Activated CD8-positive, alpha-beta memory T cell treated with anti-CD3 and anti-CD28 coated beads for 4 hours (primary cell): Measurements from ENCODE around the gene SLC25A5.
"Not testable (repeated sequence)": the region's sequence is repeated elsewhere in the genome, so short reads cannot be mapped to it uniquely, and the experiment has no call there.

ENCODE experiments used
- DNase-seq, 2 donors: peaks; one replicate each; pipeline ENCODE4 v3.0.0-alpha.2; 2020; ENCODE audit warnings: low read depth in 2 of 2

The SLC25A5 gene

DNA sequence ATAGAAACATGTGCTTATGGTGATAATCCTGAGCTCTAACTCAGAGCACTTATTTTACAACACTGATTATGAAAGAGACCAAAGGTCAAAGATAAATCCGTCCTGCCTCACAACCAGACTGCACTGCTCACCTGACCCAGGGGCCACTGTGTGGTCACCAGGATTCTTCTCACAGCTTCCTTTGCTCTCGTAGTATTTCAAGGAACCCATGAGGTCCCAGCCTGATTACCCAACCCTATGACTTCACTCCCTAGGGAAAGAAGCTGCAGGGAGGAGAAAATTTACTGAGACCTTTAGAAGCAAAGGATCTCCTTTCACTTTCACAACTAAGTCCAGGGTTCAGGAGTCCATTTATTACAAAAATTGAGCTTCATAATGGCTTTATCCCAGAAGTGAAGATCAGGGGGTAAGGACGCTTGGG lies 9.6 kb downstream of the SLC25A5 start:
- no peak for DNase-seq

DNA sequence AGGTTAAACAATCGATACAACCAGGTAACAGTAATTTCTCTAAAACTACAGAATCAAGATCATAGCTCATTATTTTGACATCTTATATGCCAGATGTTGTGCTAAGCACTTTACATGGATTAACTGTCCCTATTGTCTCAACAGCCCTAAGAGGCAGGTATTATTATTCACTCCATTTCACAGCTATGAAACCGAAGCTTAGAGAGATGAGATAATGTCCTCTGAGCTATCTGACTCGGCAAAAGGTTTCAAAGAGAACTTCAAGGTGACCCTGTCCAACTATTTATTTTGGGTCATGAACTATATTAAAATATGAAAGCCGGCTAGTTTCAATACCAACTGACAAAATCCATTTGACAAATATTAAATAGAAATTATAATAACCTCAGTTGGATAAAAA lies 10.3 kb downstream of the SLC25A5 start:
- no peak for DNase-seq

DNA sequence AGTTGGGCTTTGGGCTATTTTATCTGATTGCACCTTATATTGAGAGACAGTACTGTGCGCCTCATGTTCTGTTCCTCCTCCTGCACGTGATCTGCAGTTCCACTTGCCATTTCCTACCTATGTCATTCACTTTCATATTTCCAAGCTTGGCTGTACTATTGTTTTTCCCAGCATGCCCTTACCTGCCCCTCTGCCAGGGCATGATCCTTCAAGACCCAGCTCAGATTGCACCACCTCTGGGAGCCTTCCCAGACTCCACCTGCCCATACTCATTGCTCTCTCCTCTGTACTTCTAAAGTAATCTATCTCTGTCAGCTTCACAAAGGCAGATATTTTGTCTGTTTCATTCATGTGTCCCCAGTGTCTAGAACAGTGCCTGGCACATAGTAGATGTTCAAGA lies 11.6 kb downstream of the SLC25A5 start:
- DNase-seq: no peak

DNA sequence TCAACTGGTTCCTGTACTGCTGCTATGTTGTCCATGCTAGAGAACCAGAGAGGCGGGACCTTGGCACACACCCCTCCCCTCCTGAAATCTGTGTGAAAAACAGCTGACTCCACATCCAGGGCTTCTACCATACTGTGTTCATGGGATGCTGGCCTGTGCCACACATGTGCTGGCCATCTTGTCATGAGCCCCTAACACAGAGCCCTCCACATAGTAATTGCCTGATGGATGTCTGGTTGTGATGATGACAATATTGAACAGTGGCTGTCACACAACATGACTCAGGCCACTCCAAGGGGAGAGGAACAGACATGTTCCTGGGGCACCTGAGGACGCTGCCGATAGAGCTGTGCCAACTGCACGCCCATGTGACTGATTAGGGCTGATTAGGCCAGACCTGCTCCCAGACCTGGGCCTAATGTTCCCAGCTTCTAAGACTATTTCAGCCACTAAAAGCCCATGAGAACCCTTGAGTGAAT lies 13.1 kb downstream of the SLC25A5 start:
- DNase-seq: no peak

GRCh38 chrX:119482041-119482440 lies 13.8 kb downstream of the SLC25A5 start:
- DNase-seq: no peak

DNA sequence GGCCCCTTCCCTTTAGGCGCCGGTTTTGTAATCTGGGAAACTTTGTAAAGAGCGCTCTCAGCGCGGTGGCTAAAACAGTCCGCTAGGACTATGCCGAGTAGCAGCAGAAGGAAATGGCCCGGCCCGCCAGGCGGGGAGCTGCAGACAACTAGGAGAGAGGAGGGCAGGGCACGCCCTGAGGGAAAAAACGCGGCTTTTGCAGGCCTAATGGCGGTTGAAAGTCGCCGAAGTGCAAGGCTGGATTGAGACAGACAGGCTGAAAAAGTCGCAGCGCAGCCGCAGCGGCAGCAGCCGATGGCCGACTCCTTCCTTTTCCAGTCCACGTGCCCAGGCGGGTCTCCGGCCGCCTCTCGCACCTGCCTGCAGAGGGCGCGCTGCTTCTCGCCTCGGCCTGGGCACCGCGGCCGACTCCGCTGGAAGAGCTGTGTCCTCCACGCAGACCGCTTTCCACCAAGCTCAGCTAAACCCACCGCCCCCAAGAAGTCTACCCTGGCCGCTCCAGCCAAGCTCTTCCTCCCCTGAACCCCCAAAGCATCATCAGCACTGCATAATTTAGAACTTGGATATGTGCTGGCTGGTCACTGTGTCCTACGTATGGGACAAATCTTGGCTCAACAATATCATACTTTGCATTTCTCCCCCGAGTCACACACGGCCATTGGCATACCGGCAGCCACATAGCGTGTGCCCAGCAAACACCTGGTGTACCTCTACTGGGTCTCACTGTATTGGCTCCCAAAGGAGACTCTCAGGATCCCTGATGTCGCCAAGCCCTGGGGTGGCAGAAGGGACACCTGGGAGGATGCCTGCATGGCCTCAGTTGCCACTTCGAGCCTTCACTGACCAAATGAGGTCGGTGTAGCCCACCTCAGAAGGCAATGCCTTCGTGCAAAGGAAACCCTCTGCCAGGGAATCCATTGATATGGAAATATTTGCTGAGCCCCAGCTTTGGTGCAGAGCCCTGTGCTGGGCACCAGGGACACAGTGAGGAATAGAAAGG lies 14.5 kb downstream of the SLC25A5 start:
- DNase-seq: peak; percentile 27 to 30

DNA sequence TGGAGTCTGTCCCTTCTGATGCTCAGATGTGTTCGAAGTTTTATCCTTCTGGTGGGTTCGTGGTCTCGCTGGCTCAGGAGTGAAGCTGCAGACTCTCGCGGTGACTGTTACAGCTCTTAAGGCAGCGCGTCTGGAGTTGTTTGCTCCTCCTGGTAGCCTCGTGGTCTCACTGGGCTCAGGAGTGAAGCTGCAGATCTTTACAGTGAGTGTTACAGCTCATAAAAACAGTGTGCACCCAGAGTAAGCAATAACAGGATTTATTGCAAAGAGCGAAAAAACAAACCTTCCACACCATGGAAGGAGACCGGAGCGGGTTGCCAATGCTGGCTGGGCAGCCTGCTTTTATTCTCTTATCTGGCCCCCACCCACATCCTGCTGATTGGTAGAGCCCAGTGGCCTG lies 18.5 kb downstream of the SLC25A5 start:
- no peak for DNase-seq

GRCh38 chrX:119487766-119488165 lies 19.5 kb downstream of the SLC25A5 start:
- DNase-seq: not testable (repeated sequence)

DNA sequence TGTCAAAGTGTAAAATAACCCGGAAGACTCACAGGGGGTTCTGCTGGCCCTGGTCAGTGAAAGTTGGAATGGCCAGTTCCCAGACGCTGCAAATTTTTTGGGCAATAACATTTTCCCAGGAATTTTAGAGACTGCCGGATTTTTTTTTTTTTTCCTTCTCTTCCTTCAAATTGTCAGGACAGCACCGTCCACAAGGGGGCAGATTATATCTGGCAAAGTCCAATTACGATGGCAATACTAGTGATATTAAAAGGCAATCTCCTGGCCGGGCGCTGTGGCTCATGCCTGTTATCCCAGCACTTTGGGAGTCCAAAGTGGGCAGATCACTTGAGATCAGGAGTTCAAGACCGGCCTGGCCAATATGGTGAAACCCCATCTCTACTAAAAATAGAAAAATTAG lies 20.5 kb downstream of the SLC25A5 start:
- DNase-seq: no peak

GRCh38 chrX:119489212-119490074 lies 21.2 kb downstream of the SLC25A5 start:
- DNase-seq: no peak

DNA sequence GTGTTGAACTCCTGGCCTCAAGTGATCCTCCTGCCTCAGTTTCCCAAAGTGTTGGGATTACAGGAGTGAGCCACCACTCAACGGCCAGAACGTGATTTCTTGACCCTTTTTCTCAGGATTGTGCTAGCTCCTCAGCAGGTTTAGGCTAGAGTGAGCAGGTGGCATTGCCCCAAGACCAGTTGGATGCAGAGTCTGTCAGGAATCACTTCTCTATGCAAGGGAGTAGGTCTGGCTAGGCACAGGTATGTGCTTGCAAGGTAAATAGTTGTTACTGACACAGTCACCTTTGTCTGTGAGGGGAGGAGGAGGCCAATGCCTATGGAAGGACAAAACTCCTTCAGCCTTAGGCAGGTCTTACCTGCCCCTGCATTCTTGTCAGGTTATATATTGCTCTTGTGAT lies 24.2 kb downstream of the SLC25A5 start:
- no peak for DNase-seq

DNA sequence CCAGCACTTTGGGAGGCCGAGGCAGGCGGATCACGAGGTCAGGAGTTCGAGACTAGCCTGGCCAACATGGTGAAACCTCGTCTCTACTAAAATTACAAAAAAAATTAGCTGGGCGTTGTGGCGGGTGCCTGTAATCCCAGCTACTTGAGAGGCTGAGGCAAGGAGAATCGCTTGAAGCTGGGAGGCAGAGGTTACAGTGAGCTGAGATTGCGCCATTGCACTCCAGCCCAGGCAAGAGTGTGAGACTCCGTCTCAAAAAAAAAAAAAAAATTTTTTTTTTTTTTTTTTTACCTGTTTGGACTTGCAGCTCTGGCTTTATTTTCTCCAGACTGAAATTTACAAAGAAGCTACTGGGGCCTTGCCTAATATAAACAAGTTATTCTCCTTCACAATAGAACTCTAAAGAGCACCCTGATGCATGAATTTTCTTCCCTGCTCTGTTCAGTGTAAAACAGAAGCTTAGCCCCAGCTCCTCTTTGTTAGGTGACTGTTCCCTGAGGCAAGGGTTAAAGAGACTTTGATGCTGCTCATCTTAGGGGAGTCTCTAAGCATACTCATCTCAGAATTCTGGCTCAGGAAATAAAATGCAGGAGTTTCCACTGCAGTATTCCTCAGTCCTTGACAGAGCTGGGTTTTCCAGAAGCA lies 25.7 kb downstream of the SLC25A5 start:
- not testable (repeated sequence) for DNase-seq

- no peak for DNase-seq
Observed at GRCh38 chrX:119495734-119496726, 27.8 kb downstream of the SLC25A5 start.

GRCh38 chrX:119497185-119497584 lies 28.9 kb downstream of the SLC25A5 start:
- no peak for DNase-seq

DNA sequence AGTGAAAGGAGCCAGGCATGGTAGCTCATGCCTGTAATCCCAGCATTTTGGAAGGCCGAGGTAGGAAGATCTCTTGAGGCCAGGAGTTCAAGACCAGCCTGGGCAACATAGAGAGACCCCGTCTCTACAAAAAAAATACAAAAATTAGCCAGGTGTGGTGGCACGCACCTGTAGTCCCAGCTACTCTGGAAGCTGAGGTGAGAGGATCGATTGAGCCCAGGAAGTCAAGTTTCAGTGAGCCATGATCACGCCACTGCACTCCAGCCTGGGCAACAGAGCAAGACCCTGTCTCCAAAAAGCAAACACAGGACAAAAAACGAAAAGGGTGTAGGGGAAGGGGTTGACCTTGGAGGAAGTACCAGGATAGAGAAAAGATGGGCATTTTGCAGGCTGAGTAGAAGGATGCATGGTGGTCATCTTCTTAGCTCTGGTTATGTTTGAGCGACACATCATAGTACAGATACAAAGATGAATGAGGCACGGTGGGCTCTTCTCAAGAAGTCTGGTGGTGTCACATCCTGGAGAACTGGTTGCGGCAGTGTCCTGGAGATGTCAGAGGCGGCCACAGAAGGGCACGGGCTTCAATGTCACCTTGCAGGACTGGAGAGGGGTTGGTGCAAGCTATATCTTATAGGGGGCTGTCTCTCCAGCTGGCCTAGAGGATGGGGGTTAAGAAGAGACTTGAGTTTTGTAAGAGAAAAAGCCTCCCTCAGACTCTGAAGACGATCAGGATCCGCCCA lies 32.0 kb downstream of the SLC25A5 start:
- no peak for DNase-seq

DNA sequence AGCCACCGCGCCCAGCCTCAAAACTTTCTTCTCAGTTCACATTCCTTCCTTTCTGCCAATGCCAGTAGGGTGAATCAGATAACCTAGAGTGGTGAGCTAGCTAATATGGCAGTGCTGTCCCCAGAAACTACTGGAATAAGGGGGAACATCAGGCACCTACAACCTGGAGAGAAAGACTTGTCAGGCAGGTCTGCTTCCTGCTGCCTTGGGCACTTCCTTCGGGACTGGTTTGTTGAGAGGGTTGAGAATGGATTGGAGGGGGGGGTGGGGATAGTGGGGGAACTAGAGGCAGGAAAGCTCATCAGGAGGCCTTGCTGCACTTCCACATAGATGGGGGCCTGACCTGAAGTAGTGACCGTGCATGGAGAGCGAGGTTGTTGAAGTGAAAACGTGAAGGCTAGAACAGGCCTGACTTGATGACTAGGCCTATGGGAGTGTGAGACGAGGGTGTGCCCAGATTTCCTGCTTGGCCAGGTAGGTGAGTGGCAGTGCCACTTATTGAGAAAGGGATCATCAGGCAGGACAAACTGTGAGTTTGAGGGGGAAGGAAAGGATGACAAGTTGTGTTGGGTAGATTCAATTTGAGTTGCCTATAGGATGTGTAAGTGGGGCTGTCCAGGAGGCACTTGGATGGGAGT lies 33.4 kb downstream of the SLC25A5 start:
- no peak for DNase-seq

DNA sequence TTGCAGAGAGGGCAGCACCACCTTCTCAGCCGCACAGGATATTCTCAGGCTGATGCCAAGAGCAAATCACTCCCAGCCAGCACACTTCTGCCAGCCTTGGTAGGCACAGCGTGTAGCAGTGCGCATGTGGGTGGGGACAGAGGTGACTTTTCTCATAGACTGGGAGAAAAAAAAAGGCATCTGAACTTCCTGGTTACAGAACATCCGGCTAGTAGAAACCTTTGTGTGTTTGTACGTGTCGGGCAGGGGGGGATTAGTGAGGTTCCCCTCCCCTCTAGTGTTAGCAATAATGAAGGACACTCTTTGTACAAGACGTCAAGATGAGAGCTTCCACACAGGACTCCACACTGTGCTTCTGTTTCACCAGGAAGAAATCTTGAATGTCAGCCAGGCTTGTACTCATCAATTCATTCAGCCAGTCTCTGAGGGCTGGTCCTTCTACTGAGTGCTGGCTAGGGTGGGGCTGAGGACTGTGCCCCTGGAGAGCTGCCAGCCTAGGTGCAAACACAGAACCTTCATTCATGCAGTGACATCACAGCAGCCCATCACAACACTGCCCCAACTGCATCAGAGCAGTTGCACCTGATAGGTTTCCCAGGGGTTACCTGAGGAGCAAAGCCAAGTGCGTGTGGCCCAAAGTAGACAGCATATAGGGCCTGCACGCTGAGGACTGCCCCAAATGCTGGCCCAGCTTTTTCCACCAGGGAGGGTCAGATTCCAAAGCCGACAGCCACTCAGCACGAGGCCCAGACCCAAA lies 34.7 kb downstream of the SLC25A5 start:
- no peak for DNase-seq

DNA sequence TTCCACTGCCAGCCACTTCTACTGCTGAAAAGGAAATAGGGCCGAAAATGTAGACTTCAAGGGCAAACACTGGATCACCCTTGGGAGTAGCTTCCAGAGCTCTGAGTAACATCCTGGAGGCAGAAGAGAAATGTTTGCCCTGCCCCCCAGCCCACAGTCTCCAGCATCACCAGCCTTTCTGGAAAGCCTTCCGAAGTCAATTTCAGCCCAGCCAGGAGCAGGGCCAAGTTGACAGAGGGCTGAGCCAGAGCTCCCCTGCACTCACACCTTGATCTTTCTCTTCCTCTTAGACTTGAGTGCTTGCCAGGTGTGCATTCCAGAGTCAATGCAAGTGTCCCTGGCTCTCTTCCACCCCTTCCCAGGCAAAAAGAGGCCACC lies 35.2 kb downstream of the SLC25A5 start:
- no peak for DNase-seq

DNA sequence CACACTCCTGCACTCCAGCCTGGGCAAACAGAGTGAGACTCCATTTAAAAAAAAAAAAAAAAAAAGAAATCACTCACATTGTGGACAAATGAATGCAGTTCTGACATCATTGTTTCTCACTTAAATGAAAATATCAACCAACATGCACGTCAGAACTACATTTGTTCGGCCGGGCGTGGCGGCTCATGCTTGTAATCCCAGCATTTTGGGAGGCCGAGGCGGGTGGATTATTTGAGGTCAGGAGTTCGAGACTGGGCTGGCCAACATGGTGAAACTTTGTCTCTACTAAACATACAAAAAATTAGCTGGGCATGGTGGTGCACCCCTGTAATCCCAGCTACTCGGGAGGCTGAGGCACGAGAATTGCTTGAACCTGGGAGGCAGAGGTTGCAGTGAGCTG lies 36.9 kb downstream of the SLC25A5 start:
- DNase-seq: not testable (repeated sequence)
